Measurements from ENCODE around the gene SLC11A1. TPM values are rescaled to one million over a fixed set of nuclear protein-coding genes. Genes with fewer than 3 reads are reported as not detected.

Gene SLC11A1
- total and polyA plus RNA-seq, 2 experiments from 2014 or later, result 0.60 to 0.74 TPM

GRCh38 chr2:218397463-218397819 is 15.4 kb downstream of the SLC11A1 start:
- TF ChIP-seq EZH2 (IDR thresholded peaks at IDR 0.05; ENCODE audit: borderline replicate concordance) (no peak), CTCF (IDR thresholded peaks at IDR 0.05; ENCODE audit: poor library complexity) (no peak), EZH2phosphoT487 (IDR thresholded peaks at IDR 0.05; ENCODE audit: low read depth, severe bottlenecking, unreplicated experiment) (no peak)

DNA sequence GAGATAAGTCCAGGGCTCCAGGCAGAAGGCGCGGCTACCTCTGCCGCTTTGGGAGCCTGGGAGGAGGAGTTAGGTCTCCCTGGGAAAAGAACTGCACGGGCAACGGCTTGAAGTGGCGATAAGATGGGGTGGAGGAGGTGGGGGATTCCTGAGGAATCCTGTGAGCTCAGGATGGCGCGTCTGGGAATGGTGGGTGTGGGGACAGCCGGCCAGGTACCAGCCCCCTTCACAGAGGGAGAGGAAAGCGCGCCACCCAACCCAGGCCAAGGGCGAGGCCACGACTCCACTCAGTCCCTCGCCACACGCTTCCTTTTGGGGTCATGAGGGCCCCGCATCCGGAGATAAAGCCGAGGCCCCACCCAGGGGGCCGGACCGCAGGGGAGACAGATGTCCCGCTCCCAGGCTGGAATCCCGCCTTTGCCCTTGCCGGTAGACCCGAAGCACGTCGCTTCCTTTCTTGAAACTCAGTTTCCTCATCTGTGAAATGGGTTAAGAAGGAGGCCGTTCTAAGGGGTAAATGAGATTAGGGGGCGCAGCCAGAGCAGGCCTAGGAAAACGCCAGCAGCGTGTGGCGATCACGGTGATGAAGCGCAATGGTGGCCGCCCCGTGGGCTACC is 15.9 kb downstream of the SLC11A1 start:
- H3K4me3 ChIP-seq, result peak overlapping the region; percentile 94
- H3K9me2 ChIP-seq (replicated peaks; ENCODE audit: insufficient read depth), result no peaks in the 10 kb centered on the region
- H3K4me2 ChIP-seq, result peak overlapping the region; percentile 88
- WGBS (ENCODE audit: low lambda C conversion rate, missing lambda C conversion rate), result 2% methylated on average over 35 of the region's 35 CpGs
- H3K79me2 ChIP-seq, result peaks cover 44% of the 10 kb centered on the region
- H3K36me3 ChIP-seq (replicated peaks; ENCODE audit: insufficient read depth, low read depth), result no peaks in the 10 kb centered on the region
- TF ChIP-seq EZH2phosphoT487 (IDR thresholded peaks at IDR 0.05; ENCODE audit: low read depth, severe bottlenecking, unreplicated experiment) (no peak), CTCF (IDR thresholded peaks at IDR 0.05; ENCODE audit: poor library complexity) (no peak), EZH2 (IDR thresholded peaks at IDR 0.05; ENCODE audit: borderline replicate concordance) (no peak)
- no peaks in the 10 kb centered on the region for H3K9me3 ChIP-seq (ENCODE audit: low read depth)
- H4K20me1 ChIP-seq (ENCODE audit: insufficient read depth, poor library complexity, severe bottlenecking), result peaks cover 9% of the 10 kb centered on the region
- peaks cover 23% of the 10 kb centered on the region for H3K4me1 ChIP-seq (ENCODE audit: insufficient read depth)
- DNase-seq (ENCODE audit: low spot score), result peak; percentile 93
- H3K27ac ChIP-seq, result peak overlapping the region; percentile 100
- H2AFZ ChIP-seq, result no peak overlapping the region
- no peaks in the 10 kb centered on the region for H3K27me3 ChIP-seq

More at GRCh38 chr2:218397463-218397819, 15.4 kb downstream of the SLC11A1 start:
- Histone ChIP-seq H3K27me3 (no peaks in the 10 kb centered on the region), H3K4me3 (peak overlapping the region; percentile 94), H3K36me3 (replicated peaks; ENCODE audit: insufficient read depth, low read depth) (no peaks in the 10 kb centered on the region), H3K9me2 (replicated peaks; ENCODE audit: insufficient read depth) (no peaks in the 10 kb centered on the region), H3K79me2 (peaks cover 39% of the 10 kb centered on the region), H3K27ac (peak overlapping the region; percentile 100), H3K4me2 (peak overlapping the region; percentile 88), H4K20me1 (ENCODE audit: insufficient read depth, poor library complexity, severe bottlenecking) (peaks cover 9% of the 10 kb centered on the region), H3K9me3 (ENCODE audit: low read depth) (no peaks in the 10 kb centered on the region), H2AFZ (no peak overlapping the region), H3K4me1 (ENCODE audit: insufficient read depth) (peaks cover 22% of the 10 kb centered on the region)
- WGBS (ENCODE audit: low lambda C conversion rate, missing lambda C conversion rate), result 7% methylated on average over 12 of the region's 12 CpGs
- no peak for DNase-seq (ENCODE audit: low spot score)

- Histone ChIP-seq H3K27ac (peak overlapping the region; percentile 100), H3K27me3 (no peaks in the 10 kb centered on the region), H4K20me1 (ENCODE audit: insufficient read depth, poor library complexity, severe bottlenecking) (peaks cover 9% of the 10 kb centered on the region), H3K9me3 (ENCODE audit: low read depth) (no peaks in the 10 kb centered on the region), H3K4me2 (peak overlapping the region; percentile 88), H3K79me2 (peaks cover 46% of the 10 kb centered on the region), H3K4me3 (peak overlapping the region; percentile 77), H2AFZ (peak overlapping the region; percentile 41), H3K36me3 (replicated peaks; ENCODE audit: insufficient read depth, low read depth) (no peaks in the 10 kb centered on the region), H3K4me1 (ENCODE audit: insufficient read depth) (peaks cover 27% of the 10 kb centered on the region), H3K9me2 (replicated peaks; ENCODE audit: insufficient read depth) (no peaks in the 10 kb centered on the region)
- TF ChIP-seq CTCF (IDR thresholded peaks at IDR 0.05; ENCODE audit: poor library complexity) (no peak), EZH2phosphoT487 (IDR thresholded peaks at IDR 0.05; ENCODE audit: low read depth, severe bottlenecking, unreplicated experiment) (no peak), EZH2 (IDR thresholded peaks at IDR 0.05; ENCODE audit: borderline replicate concordance) (no peak)
- DNase-seq (ENCODE audit: low spot score), result peak; percentile 96
- WGBS (ENCODE audit: low lambda C conversion rate, missing lambda C conversion rate), result 2% methylated on average over 39 of the region's 95 CpGs
These were observed 16.6 kb downstream of the SLC11A1 start for GRCh38 chr2:218398437-218399390.
